Endodermal cell (in vitro differentiated cells): ENCODE results near the gene LONP2. TPM values are rescaled to one million over a fixed set of nuclear protein-coding genes. Genes with fewer than 3 reads are reported as not detected.

Experiments used
- DNase-seq: peaks from one replicate; pipeline ENCODE4 v3.0.0-alpha.2; 2017
- H3K27ac ChIP-seq: 2 replicates; pipeline ENCODE4 v1.5.1; 2013; ENCODE audit warnings: mild to moderate bottlenecking, low read depth, low read length, moderate library complexity
- H3K27me3 ChIP-seq: 2 replicates; pipeline ENCODE4 v1.6.1; 2013; ENCODE audit warnings: mild to moderate bottlenecking, low read length, moderate library complexity; ENCODE audit not compliant: insufficient read depth, control insufficient read depth, poor library complexity, severe bottlenecking
- H3K36me3 ChIP-seq: 2 replicates; pipeline ENCODE4 v1.7.0; 2013; ENCODE audit warnings: mild to moderate bottlenecking, low read length, moderate library complexity; ENCODE audit not compliant: control insufficient read depth, insufficient read depth
- H3K4me1 ChIP-seq: one replicate; pipeline ENCODE4 v1.7.0; 2013; ENCODE audit warnings: low read length; ENCODE audit not compliant: control insufficient read depth, insufficient read depth
- H3K4me3 ChIP-seq: 2 replicates; pipeline ENCODE4 v1.5.1; 2013; ENCODE audit warnings: mild to moderate bottlenecking, low read length, moderate library complexity
- H3K9ac ChIP-seq: 2 replicates; pipeline ENCODE4 v1.6.1; 2013; ENCODE audit warnings: mild to moderate bottlenecking, low read length, moderate library complexity; ENCODE audit not compliant: poor library complexity, severe bottlenecking; ENCODE audit errors: extremely low read depth
- H3K9me3 ChIP-seq: 2 replicates; pipeline ENCODE4 v1.6.1; 2013; ENCODE audit warnings: mild to moderate bottlenecking, low read length, moderate library complexity; ENCODE audit not compliant: control insufficient read depth
- H3K27ac Mint-ChIP-seq: 2 replicates; pipeline ENCODE4 v1.8.0; 2020; ENCODE audit warnings: mixed read lengths
- H3K27me3 Mint-ChIP-seq: 2 replicates; pipeline ENCODE4 v1.8.0; 2021; ENCODE audit warnings: mild to moderate bottlenecking, mixed read lengths; ENCODE audit not compliant: insufficient read depth
- H3K36me3 Mint-ChIP-seq: 2 replicates; pipeline ENCODE4 v1.8.0; 2020; ENCODE audit warnings: low read depth, mixed read lengths
- H3K4me1 Mint-ChIP-seq: 2 replicates; pipeline ENCODE4 v1.8.0; 2020; ENCODE audit warnings: mixed read lengths
- H3K4me3 Mint-ChIP-seq: 2 replicates; pipeline ENCODE4 v1.8.0; 2020; ENCODE audit warnings: mild to moderate bottlenecking, moderate library complexity, mixed read lengths
- H3K9me3 Mint-ChIP-seq: 2 replicates; pipeline ENCODE4 v1.8.0; 2020; ENCODE audit warnings: mild to moderate bottlenecking, mixed read lengths
- WGBS, 2 experiments: methylation state at CpG; one replicate each; pipeline versions ENCODE4 v1.1.5 to v1.1.7; 2013; ENCODE audit warnings: missing lambda C conversion rate in 2 of 2, mixed read lengths in 1 of 2; ENCODE audit not compliant: insufficient coverage in 1 of 2, insufficient read length in 1 of 2; 5-methylcytosine and 5-hydroxymethylcytosine counted together
- total RNA-seq, 2 donors: library from RNA; stranded (reverse); fragmentation: NEBNext Ultra II Directional in 1 of 2; extraction: Animal tissue kit (Norgen Biotek cat#: 25700) in 1 of 2; gene quantifications; 2 replicates in 1 of 2; 3 replicates in 1 of 2; pipeline ENCODE4 v1.2.1, GENCODE V29; 2021
- TF ChIP-seq, protein P1 (sequence below): fragments of 200-600 bp; sonication (generic); conservative IDR thresholded peaks from 2 replicates; pipeline ENCODE4 v1.5.0; 2021; ENCODE audit warnings: antibody characterized with exemption, mild to moderate bottlenecking

Gene LONP2
- total RNA-seq, 2 donors from 2014 or later, result 33.2 to 33.6 TPM

GRCh38 chr16:48330189-48330840 is 86.2 kb downstream of the LONP2 start:
- H3K4me1 ChIP-seq, result no peaks in the 10 kb centered on the region
- H3K4me3 ChIP-seq, result no peak overlapping the region
- no peak for DNase-seq
- no peaks in the 10 kb centered on the region for H3K9me3 ChIP-seq
- H3K27me3 ChIP-seq, result no peaks in the 10 kb centered on the region
- WGBS, 2 experiments, result 92 to 97% methylated on average over 2 of the region's 2 CpGs
- Mint-ChIP-seq H3K27ac (peak overlapping the region; percentile 53), H3K4me1 (no peaks in the 10 kb centered on the region), H3K36me3 (peaks cover 27% of the 10 kb centered on the region), H3K9me3 (no peaks in the 10 kb centered on the region), H3K4me3 (no peak overlapping the region), H3K27me3 (no peaks in the 10 kb centered on the region)
- no peak overlapping the region for H3K27ac ChIP-seq
- H3K9ac ChIP-seq, result no peak overlapping the region
- H3K36me3 ChIP-seq, result peaks cover 13% of the 10 kb centered on the region
- TF ChIP-seq, protein P1, sequence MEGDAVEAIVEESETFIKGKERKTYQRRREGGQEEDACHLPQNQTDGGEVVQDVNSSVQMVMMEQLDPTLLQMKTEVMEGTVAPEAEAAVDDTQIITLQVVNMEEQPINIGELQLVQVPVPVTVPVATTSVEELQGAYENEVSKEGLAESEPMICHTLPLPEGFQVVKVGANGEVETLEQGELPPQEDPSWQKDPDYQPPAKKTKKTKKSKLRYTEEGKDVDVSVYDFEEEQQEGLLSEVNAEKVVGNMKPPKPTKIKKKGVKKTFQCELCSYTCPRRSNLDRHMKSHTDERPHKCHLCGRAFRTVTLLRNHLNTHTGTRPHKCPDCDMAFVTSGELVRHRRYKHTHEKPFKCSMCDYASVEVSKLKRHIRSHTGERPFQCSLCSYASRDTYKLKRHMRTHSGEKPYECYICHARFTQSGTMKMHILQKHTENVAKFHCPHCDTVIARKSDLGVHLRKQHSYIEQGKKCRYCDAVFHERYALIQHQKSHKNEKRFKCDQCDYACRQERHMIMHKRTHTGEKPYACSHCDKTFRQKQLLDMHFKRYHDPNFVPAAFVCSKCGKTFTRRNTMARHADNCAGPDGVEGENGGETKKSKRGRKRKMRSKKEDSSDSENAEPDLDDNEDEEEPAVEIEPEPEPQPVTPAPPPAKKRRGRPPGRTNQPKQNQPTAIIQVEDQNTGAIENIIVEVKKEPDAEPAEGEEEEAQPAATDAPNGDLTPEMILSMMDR, result no peak

DNA sequence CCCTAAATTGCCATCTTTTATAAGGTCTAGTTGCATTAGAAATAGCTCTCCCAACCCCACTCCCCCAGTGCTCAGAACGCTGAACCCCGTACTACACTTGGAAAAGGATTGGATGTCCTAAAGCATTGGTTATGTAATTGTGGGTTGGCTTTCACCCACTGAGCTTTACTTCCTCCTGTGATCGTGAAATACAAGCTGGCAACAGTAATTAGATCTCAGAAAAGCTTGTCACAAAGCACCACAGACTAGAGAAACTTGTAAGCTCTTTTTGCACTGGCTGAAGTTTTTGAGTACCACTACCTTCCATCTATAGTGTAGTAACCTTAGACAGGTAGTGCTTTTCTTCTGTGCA is 86.7 kb downstream of the LONP2 start:
- Histone ChIP-seq H3K36me3 (peaks cover 14% of the 10 kb centered on the region), H3K27ac (no peak overlapping the region), H3K27me3 (no peaks in the 10 kb centered on the region), H3K9me3 (no peaks in the 10 kb centered on the region), H3K4me3 (no peak overlapping the region), H3K9ac (no peak overlapping the region), H3K4me1 (no peaks in the 10 kb centered on the region)
- Mint-ChIP-seq H3K4me3 (no peak overlapping the region), H3K27me3 (no peaks in the 10 kb centered on the region), H3K27ac (no peak overlapping the region), H3K9me3 (no peaks in the 10 kb centered on the region), H3K4me1 (peaks cover 4% of the 10 kb centered on the region), H3K36me3 (peaks cover 28% of the 10 kb centered on the region)
- WGBS, 2 experiments, result 100% methylated on average over 2 to 3 of the region's 3 CpGs
- TF ChIP-seq, protein P1, result no peak
- no peak for DNase-seq

DNA sequence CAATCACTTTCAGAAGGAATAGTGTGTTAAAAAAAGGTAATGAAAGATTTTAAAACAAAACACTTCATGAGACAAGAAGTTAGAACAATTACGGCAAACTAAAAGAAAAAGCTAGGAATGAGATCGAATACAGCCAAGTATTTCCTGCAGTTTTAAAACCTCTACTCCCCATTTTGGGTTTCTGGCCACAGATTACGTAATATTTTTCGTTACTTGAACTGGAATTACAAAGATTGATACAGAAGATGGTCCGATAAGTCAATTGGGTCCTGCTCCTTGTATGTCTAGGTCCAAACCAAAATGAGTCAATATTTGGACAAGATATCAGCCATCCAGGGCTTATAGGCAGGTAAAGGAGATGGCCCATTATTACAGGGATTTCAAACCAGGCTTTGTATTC is 88.9 kb downstream of the LONP2 start:
- TF ChIP-seq, protein P1, result no peak
- Mint-ChIP-seq H3K27ac (no peak overlapping the region), H3K4me3 (no peak overlapping the region), H3K4me1 (peaks cover 10% of the 10 kb centered on the region), H3K9me3 (no peaks in the 10 kb centered on the region), H3K27me3 (no peaks in the 10 kb centered on the region), H3K36me3 (peaks cover 40% of the 10 kb centered on the region)
- Histone ChIP-seq H3K36me3 (peaks cover 15% of the 10 kb centered on the region), H3K9ac (no peak overlapping the region), H3K4me3 (no peak overlapping the region), H3K27ac (no peak overlapping the region), H3K4me1 (no peaks in the 10 kb centered on the region), H3K27me3 (no peaks in the 10 kb centered on the region), H3K9me3 (no peaks in the 10 kb centered on the region)
- WGBS, 2 experiments, result 90 to 95% methylated on average over 5 of the region's 5 CpGs
- no peak for DNase-seq
